M059J (cell line): Measurements from ENCODE around the gene DCAF5. TPM values are rescaled to one million over a fixed set of nuclear protein-coding genes. Genes with fewer than 3 reads are reported as not detected.

Source experiments
- DNase-seq: peaks from one replicate; pipeline ENCODE4 v3.0.0-alpha.2; 2012; ENCODE audit warnings: low read depth
- total RNA-seq: library from RNA; depleted of rRNA; stranded (reverse); fragments of >200 nt; shearing (Covaris generic); gene quantifications from 2 replicates; pipeline ENCODE4 v1.2.3, GENCODE V29; 2014; rRNA removed

DCAF5 gene
- total RNA-seq, 1 experiment from 2014 or later, result 26.1 TPM

GRCh38 chr14:69005432-69006148, 147.3 kb downstream of the DCAF5 start:
- peak; percentile 93 for DNase-seq

GRCh38 chr14:69004731-69005431, 148.0 kb downstream of the DCAF5 start:
- no peak for DNase-seq

GRCh38 chr14:69003626-69004025, 149.3 kb downstream of the DCAF5 start:
- no peak for DNase-seq

- peak; percentile 40 for DNase-seq
Measured at GRCh38 chr14:69002069-69002468, 150.8 kb downstream of the DCAF5 start.

GRCh38 chr14:69001375-69001774, 151.5 kb downstream of the DCAF5 start:
- DNase-seq, result no peak

Other genes with a start within 250 kb of the DCAF5 start
- 221 and 363 TPM in 2 replicates for gene ACTN1, start 173.8 kb downstream of the DCAF5 start, total RNA-seq
- gene EXD2, start 38.4 kb upstream of the DCAF5 start, total RNA-seq, result 9.4 and 13.2 TPM in 2 replicates
- gene GALNT16, start 107.0 kb upstream of the DCAF5 start, total RNA-seq, result 0.20 and 0.30 TPM in 2 replicates
- 144 and 203 TPM in 2 replicates for gene ERH, start 245.2 kb upstream of the DCAF5 start, total RNA-seq
- 87.5 and 108 TPM in 2 replicates for gene SLC39A9, start 245.6 kb upstream of the DCAF5 start, total RNA-seq